Left ventricle myocardium inferior (tissue), 1 donor: ENCODE results near the gene BANK1. TPM values are rescaled to one million over a fixed set of nuclear protein-coding genes. Genes with fewer than 3 reads are reported as not detected.

Experiments used
- DNase-seq: peaks from one replicate; pipeline ENCODE4 v3.0.0-alpha.2; 2020
- H3K27ac ChIP-seq: fragments of 200-600 bp; replicated peaks from 2 replicates; pipeline ENCODE4 v1.8.0; 2021
- H3K27me3 ChIP-seq: fragments of 200-600 bp; 2 replicates; pipeline ENCODE4 v1.8.0; 2021; ENCODE audit warnings: low read depth
- H3K36me3 ChIP-seq: fragments of 200-600 bp; 2 replicates; pipeline ENCODE4 v1.8.0; 2021
- H3K4me1 ChIP-seq: fragments of 200-600 bp; 2 replicates; pipeline ENCODE4 v1.8.0; 2021
- H3K4me3 ChIP-seq: fragments of 200-600 bp; 2 replicates; pipeline ENCODE4 v1.8.0; 2021; ENCODE audit warnings: mild to moderate bottlenecking, moderate library complexity
- H3K9me3 ChIP-seq: fragments of 200-600 bp; replicated peaks from 2 replicates; pipeline ENCODE4 v1.8.0; 2021
- CTCF ChIP-seq: fragments of 200-600 bp; IDR thresholded peaks from 2 replicates; pipeline ENCODE4 v1.8.0; 2021; ENCODE audit warnings: antibody characterized with exemption, mild to moderate bottlenecking, borderline replicate concordance
- intact Hi-C: fragments of 100-400 bp; cut with micrococcal nuclease; formaldehyde crosslinking; loops from one replicate; pipeline ENCODE4 v1.11.0; 2022
- total RNA-seq: library from RNA; stranded (reverse); fragmentation: NEBNext Ultra II Directional; extraction: Animal tissue kit (Norgen Biotek cat#: 25700); gene quantifications from one replicate; pipeline ENCODE4 v1.2.1, GENCODE V29; 2021
- donor health status: DM: no; HTN: yes; CAD: no; lungs with severe emphysema.

The BANK1 gene
- total RNA-seq, 1 donor from 2014 or later = 0.08 TPM

- H3K4me1 ChIP-seq = no peaks in the 10 kb centered on the region
- H3K9me3 ChIP-seq = no peaks in the 10 kb centered on the region
- DNase-seq = no peak
- no peaks in the 10 kb centered on the region for H3K36me3 ChIP-seq
- H3K27me3 ChIP-seq = no peaks in the 10 kb centered on the region
- H3K27ac ChIP-seq = no peak overlapping the region
- intact Hi-C loops = no loop called here
- TF ChIP-seq CTCF = no peak
- H3K4me3 ChIP-seq = no peak overlapping the region
Observed at GRCh38 chr4:102008711-102009110, 218.2 kb downstream of the BANK1 start.

- no peak for DNase-seq
- intact Hi-C loops = no loop called here
Observed at GRCh38 chr4:102022343-102022742, 231.8 kb downstream of the BANK1 start.

GRCh38 chr4:102027961-102028360 lies 237.4 kb downstream of the BANK1 start:
- Histone ChIP-seq H3K27ac (no peak overlapping the region), H3K4me3 (no peak overlapping the region), H3K36me3 (no peaks in the 10 kb centered on the region), H3K9me3 (no peaks in the 10 kb centered on the region), H3K27me3 (no peaks in the 10 kb centered on the region), H3K4me1 (no peaks in the 10 kb centered on the region)
- TF ChIP-seq CTCF = no peak
- DNase-seq = no peak
- intact Hi-C loops = no loop called here

More at GRCh38 chr4:102022343-102022742, 231.8 kb downstream of the BANK1 start:
- Histone ChIP-seq H3K4me3 (no peak overlapping the region), H3K9me3 (no peaks in the 10 kb centered on the region), H3K27ac (no peak overlapping the region), H3K27me3 (no peaks in the 10 kb centered on the region), H3K4me1 (no peaks in the 10 kb centered on the region), H3K36me3 (no peaks in the 10 kb centered on the region)
- no peak for TF ChIP-seq CTCF

- Histone ChIP-seq H3K4me3 (no peak overlapping the region), H3K9me3 (no peaks in the 10 kb centered on the region), H3K4me1 (no peaks in the 10 kb centered on the region), H3K27ac (no peak overlapping the region), H3K27me3 (no peaks in the 10 kb centered on the region), H3K36me3 (no peaks in the 10 kb centered on the region)
- intact Hi-C loops = no loop called here
- no peak for TF ChIP-seq CTCF
- no peak for DNase-seq
Observed at GRCh38 chr4:102031406-102031805, 240.9 kb downstream of the BANK1 start.

GRCh38 chr4:102036016-102036415 lies 245.5 kb downstream of the BANK1 start:
- Histone ChIP-seq H3K36me3 (no peaks in the 10 kb centered on the region), H3K27me3 (no peaks in the 10 kb centered on the region), H3K4me1 (no peaks in the 10 kb centered on the region), H3K9me3 (no peaks in the 10 kb centered on the region), H3K4me3 (no peak overlapping the region), H3K27ac (no peak overlapping the region)
- no peak for DNase-seq
- TF ChIP-seq CTCF = no peak
- intact Hi-C loops = no loop called here
